LNCAP (cell line): ENCODE results near the gene ERRFI1.

Experiments used
- CTCF ChIP-seq: fragments of 450-650 bp; IDR thresholded peaks from 2 replicates; pipeline ENCODE4 v1.5.1; 2017; ENCODE audit warnings: mild to moderate bottlenecking

ERRFI1 gene

DNA sequence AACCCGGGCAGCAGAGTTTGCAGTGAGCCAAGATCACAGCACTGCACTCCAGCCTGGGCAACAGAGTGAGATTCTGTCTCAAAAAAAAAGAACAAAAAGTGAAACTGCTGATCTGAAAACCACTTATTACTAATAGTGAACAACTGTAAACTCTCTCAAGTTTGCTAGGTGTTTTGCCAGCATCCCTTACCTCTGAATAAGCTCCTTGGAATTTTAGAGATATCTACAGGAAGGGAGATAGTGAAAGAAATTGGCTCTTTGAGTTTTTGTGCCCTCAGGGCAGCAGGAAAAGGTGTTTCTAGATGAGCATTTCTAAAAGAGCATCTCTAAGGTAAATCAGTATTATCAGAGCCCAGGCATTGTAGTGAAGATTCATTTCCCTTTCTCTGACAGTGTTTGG is 37.5 kb downstream of the ERRFI1 start:
- TF ChIP-seq CTCF: no peak

GRCh38 chr1:7987528-7987927 is 38.6 kb downstream of the ERRFI1 start:
- no peak for TF ChIP-seq CTCF

- no peak for TF ChIP-seq CTCF
Observed at GRCh38 chr1:7985851-7986612, 40.1 kb downstream of the ERRFI1 start.

DNA sequence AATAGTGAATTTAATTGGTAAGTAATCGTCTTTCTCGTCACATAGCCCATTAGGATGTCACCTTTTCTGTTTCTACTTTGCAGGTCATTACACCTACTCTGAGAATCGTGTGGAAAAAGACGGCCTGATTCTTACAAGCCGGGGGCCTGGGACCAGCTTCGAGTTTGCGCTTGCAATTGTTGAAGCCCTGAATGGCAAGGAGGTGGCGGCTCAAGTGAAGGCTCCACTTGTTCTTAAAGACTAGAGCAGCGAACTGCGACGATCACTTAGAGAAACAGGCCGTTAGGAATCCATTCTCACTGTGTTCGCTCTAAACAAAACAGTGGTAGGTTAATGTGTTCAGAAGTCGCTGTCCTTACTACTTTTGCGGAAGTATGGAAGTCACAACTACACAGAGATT is 41.3 kb downstream of the ERRFI1 start:
- TF ChIP-seq CTCF: no peak

- TF ChIP-seq CTCF: no peak
Observed at GRCh38 chr1:7983086-7983778, 42.9 kb downstream of the ERRFI1 start.

GRCh38 chr1:7980984-7981383 is 45.1 kb downstream of the ERRFI1 start:
- no peak for TF ChIP-seq CTCF

DNA sequence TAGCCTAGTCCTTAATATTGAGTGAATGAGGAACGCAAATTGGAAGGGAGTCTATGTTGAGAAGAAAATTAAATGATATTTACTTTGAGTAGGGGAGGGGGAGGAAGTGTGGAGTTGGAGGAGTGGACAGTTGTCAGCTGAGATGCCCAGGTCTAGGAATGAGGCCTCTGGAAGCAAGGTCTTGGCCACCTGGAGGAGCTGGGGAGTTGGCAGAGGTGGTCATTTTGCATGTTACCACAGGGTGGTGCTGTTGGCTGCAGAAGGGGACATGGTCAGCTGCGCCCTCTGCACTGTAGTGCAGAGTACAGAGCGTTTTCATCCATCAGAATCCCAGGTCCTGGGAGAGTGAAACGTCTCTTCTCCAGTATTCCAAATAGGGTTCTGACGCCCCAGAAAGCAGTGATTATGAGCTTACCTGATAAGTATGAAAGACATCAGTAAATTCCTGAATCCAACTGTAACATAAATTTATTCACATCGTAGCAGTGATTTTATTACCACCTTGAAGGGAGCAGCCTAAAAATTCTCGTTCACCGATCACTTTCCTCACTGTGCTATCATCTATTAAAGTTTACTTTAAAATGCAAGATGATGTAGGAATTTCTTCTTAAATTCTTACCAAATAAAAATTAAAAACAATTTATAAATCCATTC is 50.8 kb downstream of the ERRFI1 start:
- TF ChIP-seq CTCF: peak; percentile 96
